GDM1 (cell line): ENCODE data around the gene OR5AN1.
"Not testable (repeated sequence)": the region's sequence is repeated elsewhere in the genome, so short reads cannot be mapped to it uniquely, and the experiment has no call there.

Experiments
- DNase-seq: peaks from one replicate; lab custom pipeline; 2025; lab: John Stamatoyannopoulos, UW

OR5AN1 gene

DNA sequence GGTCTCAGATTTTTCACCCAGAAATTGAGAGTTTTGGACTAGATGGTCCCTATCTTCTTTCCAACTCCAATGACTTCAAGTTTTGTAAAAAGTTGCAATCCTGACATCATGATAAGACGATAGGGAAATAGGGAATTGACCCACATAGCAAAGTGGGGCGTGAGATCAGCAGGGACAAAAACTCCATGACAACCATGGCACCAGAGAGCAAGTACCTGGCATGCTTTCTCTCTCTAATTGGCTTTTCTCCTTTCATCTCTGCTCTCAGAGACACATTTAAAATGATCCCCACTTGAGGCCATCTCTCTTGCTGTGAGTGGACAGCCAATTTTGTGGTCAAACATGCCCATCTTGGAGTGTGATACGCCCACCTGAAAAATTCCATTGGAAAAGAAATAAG lies at the start of gene OR5AN1:
Gene OR5AN1, plus strand, starts transcription at position 301 of the 400 bp plus-strand sequence. CDS start 5,564 bp downstream, outside the sequence.
- DNase-seq, result no peak

DNA sequence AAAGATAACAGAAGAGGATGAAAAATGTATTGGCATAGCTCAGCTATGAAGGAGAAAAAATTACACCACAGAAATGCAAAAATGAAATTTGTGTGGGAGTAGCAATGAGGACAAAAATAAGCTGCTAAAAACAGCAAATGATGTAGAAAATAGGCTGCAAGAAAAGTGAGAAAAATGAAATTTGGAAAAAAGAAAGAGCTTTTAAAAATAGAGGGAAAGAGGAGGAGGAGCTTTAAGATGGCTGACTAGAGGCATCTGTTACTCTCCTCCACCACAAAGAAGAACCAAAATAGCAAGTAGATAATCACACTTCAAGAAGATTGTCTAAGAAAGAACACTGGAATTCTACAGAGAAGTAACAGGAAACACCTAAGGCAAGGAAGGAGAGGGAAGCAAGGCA lies 23.7 kb upstream of the OR5AN1 start:
- no peak for DNase-seq

- no peak for DNase-seq
Observed at GRCh38 chr11:59336176-59336575, 22.5 kb upstream of the OR5AN1 start.

GRCh38 chr11:59336931-59337330 lies 21.8 kb upstream of the OR5AN1 start:
- no peak for DNase-seq

DNA sequence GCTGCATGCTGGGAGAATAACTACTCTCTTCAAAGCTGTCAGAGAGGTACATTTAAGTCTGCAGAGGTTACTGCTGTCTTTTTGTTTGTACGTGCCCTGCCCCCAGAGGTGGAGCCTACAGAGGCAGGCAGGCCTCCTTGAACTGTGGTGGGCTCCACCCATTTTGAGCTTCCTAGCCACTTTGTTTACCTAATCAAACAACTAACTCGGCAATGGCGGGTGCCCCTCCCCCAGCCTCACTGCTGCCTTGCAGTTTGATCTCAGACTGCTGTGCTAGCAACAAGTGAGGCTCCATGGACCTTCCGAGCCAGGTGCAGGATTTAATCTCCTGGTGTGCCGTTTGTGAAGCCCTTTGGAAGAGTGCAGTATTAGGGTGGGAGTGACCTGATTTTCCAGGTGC lies 9.0 kb upstream of the OR5AN1 start:
- DNase-seq, result not testable (repeated sequence)

GRCh38 chr11:59355226-59355625 lies 3.5 kb upstream of the OR5AN1 start:
- no peak for DNase-seq

- no peak for DNase-seq
Observed at GRCh38 chr11:59356561-59356960, 2.1 kb upstream of the OR5AN1 start.

GRCh38 chr11:59358020-59358419 lies 675 bp upstream of the OR5AN1 start:
- no peak for DNase-seq

DNA sequence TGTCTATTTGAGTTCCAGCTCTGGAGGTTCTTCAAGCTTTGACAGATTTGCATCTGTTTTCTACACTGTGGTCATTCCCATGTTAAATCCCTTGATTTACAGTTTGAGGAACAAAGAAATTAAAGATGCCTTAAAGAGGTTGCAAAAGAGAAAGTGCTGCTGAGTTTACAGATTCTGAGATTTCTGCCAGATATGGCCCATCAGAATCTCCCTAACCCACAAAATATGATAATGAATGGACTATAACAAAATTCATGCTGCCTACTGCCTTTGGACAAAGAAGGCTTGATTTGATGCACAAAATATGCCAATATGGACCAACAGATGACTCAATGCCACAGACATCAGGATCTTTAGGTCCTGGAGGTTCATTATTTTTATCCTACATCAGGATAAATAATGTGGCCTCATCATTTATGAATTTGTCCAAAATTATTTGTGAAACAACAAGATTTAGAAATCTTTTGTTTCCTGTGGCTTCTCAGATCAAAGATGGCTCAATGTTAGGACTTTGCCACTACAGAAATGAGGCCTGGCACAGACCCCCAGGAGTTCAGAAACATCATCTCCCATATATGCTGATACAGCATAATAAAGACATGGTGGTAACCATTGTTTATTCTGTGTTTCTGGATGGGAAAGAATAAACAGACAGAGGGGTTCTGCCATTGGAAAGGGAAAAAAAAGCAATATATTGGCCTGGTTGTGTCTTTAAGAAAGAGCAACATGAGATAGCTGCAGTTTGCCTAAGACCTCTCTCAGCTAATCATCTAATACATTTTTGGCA lies 6.7 kb downstream of the OR5AN1 start:
- no peak for DNase-seq

DNA sequence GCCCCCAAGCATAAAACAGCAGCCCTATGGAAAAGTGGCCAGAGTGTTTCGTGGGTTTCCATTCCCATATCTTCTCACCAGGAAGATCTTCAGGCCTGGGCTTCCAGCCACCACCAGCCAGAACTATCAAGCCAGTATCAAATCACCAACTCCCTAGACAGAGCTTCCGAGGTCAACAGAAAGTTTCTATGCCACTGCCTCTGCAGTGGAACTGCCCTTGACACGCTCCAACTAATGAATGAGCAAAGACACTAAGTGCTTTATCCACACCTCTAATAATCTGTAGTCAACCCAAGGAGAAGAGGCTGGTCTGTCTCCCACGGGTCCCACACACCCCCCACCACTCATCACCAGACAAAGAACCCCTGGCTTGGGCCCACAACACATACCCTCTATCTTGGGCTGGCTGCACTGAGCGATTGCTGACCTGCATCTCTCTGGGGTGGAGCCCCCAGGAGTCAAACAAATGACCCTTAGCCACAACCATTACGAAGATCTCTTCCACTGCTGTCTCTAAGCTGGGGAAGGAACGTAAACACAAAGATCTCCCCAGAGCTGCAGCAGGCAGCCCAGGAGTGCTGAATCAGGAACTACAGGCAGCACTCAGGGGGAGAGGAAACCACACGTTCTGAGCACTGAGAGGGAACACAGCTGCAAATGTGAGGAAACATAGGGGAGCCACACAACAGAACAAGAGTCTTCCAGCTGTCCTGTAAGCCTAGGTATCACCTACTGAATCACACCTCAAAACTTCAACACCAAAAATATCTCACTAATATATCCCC lies 9.7 kb downstream of the OR5AN1 start:
- DNase-seq, result peak; percentile 69

DNA sequence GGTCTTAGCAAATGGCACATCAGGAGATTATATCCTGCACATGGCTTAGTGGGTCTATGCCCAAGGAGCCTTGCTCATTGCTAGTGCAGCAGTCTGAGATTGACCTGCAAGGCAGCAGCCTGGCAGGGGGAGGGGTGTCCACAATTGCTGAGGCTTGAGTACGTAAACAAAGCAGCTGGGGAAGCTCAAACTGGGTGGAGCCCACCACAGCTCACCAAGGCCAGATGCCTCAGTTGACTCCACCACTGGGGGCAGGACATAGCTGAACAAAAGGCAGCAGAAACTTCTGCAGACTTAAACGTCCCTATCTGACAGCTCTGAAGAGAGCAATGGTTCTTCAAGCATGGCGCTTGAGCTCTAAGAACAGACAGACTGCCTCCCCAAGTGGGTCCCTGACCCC lies 13.6 kb downstream of the OR5AN1 start:
- not testable (repeated sequence) for DNase-seq

DNA sequence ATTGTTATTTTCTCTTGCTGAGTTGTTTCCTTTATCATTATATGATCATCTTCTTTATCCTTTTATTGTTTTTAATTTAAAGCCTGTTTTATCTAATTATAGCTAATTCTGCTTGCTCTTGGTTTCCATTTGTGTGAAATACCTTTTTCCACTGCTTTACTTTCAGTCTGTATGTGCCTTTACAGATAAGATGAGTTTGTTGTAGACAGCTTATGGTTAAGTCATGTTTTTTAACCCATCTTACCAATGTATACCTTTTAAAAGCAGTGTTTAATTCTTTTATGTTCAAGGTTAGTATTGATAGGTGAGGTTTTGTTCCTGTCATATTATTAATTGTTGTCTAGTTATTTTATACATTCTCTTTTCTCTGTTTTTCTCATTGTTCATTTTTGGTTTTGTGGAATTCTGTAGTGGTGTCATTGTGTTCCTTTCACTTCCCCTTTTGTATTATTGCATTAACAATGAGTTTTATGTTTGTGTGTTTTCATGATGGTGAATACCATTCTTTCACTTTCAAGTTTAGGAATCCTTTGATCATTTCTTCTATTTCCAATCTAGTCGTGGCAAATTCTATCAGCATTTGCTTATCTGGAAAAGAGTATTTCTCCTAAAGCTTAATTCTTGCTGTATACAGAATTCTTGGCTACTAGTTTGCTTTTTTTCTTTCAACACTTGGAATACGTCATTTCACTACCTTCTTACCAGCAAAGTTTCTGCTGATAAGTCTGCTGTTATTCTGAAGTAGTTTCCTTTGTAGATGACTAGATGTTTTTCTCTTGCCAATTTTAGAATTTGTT lies 21.8 kb downstream of the OR5AN1 start:
- DNase-seq, result no peak

DNA sequence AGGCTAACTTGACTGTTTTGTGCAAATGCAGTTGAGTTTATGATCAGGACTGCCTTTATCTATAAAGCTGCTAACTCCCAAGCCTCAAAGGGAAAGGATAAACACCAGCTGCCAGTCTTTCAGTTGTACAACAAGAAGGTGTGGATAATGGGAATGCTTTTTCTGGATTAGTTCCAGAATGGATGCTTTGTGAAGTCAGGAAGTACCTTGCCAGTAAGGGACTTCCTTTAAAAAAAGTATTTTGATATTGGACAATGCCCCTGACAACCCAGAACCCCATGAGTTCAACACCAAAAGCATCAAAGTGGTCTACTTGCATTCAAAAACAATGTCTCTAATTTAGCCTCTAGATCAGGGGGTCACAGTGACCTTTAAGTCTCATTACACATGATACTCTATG lies 35.5 kb downstream of the OR5AN1 start:
- DNase-seq, result no peak

DNA sequence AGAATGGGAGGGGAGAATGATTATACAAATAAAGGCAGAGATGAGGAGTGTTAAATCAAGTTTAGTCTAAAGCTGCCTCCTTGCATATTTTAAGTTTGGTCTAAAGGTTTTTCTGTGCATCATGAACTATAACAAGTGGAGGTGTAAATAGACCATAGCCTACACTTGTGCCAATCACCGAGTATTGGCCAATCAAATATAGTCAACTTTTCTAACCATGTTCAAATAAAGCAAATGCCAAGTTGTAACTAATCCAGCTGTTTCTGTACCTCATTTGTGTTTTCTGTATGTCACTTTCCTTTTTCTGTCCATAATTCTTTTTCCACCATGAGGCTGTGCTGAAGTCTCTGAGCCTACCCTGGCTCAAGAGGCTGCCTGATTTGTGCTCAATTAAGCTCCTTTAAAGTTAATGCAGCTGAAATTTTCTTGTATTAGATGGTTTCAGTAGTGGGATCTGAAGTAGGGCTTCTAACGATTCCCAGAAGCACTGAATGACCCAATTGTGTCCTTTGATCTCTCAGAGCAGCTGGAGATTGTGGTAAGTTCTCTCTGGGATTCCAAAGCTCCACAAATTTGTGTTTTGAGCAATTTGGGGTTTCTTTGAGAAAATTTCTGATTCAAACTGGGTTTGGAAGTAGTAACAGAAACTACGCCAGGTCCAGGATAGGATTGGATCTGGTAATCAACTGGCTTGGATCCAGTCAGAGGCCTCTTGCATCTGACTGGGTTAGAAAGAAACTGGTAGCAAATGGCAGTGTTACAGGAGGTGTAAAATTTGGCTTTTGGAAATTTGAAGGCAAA lies 42.0 kb downstream of the OR5AN1 start:
- no peak for DNase-seq

GRCh38 chr11:59401262-59401552 lies 42.5 kb downstream of the OR5AN1 start:
- DNase-seq, result no peak

DNA sequence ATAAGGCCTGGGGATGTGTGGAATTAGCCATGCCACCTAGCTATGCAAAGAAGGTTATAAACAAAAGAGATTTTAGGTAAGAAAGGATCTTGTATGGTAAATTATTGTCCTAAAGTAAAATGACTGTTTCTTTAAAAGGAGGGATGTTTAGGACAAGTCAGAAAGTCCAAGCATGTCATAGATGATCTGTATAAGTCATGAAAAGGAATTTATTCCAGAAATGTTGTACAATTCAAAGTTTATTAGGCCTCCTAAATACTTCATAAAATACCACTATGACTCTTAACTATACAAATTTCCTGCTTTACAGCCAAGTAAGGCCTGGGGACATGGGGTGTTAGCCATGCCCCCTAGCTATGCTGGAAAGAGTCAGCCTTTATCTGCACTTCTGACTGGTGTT lies 44.9 kb downstream of the OR5AN1 start:
- DNase-seq, result no peak

DNA sequence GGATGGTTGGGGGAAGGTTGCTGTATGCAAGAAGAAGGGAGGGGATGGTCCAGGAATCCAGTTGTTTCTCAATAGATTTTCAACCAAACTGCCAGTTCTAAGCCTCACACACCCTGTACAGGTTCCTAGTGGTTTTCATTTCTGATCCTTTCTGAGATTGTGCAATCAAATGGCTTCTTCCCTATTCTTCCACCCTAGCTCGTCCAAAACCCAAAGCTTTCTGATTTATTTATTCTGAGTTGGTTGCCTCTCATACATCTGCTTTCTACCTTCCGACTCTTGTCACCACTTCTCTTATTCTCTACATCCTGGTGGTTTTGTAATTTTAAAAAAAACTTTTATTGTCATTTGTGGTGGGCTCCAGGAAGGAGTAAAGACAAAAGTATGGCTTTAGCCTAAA lies 55.0 kb downstream of the OR5AN1 start:
- peak; percentile 23 for DNase-seq

- DNase-seq, result no peak
Observed at GRCh38 chr11:59415111-59415510, 56.4 kb downstream of the OR5AN1 start.

GRCh38 chr11:59416613-59417012 lies 57.9 kb downstream of the OR5AN1 start:
- no peak for DNase-seq

- DNase-seq, result no peak
Observed at GRCh38 chr11:59417023-59417422, 58.3 kb downstream of the OR5AN1 start.

DNA sequence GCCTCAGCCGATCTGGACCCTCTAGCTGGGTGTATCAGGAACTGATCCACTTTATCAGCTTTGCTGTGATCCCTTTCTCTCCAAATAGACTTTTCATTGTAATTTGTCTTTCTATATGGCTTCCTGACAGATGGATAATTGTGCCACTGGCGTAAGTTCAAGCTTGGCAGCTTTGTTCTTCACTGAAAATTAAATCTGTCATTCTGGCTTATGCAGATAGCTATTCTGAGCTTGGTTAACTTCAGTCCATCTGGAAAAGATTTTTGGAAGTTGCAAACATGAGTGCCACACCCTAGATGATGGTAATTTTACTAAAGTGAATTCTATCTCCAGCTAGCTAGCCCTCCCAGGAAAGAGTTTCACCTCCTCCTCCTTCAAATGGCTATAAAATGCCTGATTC lies 59.5 kb downstream of the OR5AN1 start:
- no peak for DNase-seq
